Neural progenitor cell (in vitro differentiated cells): ENCODE measurements around the gene RNF220. TPM values are rescaled to one million over a fixed set of nuclear protein-coding genes. Genes with fewer than 3 reads are reported as not detected.
A peak's percentile ranks its signal among the peaks of the same experiment; 100 is the strongest.

Source experiments
- DNase-seq: peaks from one replicate; pipeline ENCODE4 v3.0.0-alpha.2; 2016; ENCODE audit warnings: low spot score
- H2AFZ ChIP-seq: fragments of 200-600 bp; sonication (generic); replicated peaks from 2 replicates; pipeline ENCODE4 v1.6.1; 2016; ENCODE audit warnings: antibody characterized with exemption
- H3F3A ChIP-seq: fragments of 200-600 bp; sonication (generic); 2 replicates; pipeline ENCODE4 v1.6.1; 2016; ENCODE audit warnings: antibody characterized with exemption, low read depth
- H3K27ac ChIP-seq: fragments of 200-600 bp; sonication (generic); 2 replicates; pipeline ENCODE4 v1.5.1; 2016; ENCODE audit warnings: mild to moderate bottlenecking
- H3K27me3 ChIP-seq: fragments of 200-600 bp; sonication (generic); 2 replicates; pipeline ENCODE4 v1.6.1; 2016; ENCODE audit warnings: mild to moderate bottlenecking, moderate library complexity
- H3K36me3 ChIP-seq: fragments of 200-600 bp; sonication (generic); 2 replicates; pipeline ENCODE4 v1.5.1; 2016
- H3K4me1 ChIP-seq: fragments of 200-600 bp; sonication (generic); 2 replicates; pipeline ENCODE4 v1.6.1; 2016; ENCODE audit warnings: mixed run types
- H3K4me2 ChIP-seq: fragments of 200-600 bp; sonication (generic); 2 replicates; pipeline ENCODE4 v1.6.1; 2016
- H3K4me3 ChIP-seq: fragments of 200-600 bp; sonication (generic); 2 replicates; pipeline ENCODE4 v1.5.1; 2016
- H3K79me2 ChIP-seq: fragments of 200-600 bp; sonication (generic); 2 replicates; pipeline ENCODE4 v1.6.1; 2016; ENCODE audit warnings: low read depth
- H3K9ac ChIP-seq: fragments of 200-600 bp; sonication (generic); 2 replicates; pipeline ENCODE4 v1.6.1; 2016
- H3K9me3 ChIP-seq: fragments of 200-600 bp; sonication (generic); 2 replicates; pipeline ENCODE4 v1.5.1; 2016; ENCODE audit warnings: low read depth
- H4K20me1 ChIP-seq: fragments of 200-600 bp; sonication (generic); 2 replicates; pipeline ENCODE4 v1.6.1; 2016; ENCODE audit warnings: low read depth
- H3K27ac Mint-ChIP-seq: 3 replicates; pipeline ENCODE4 v1.8.0; 2021; ENCODE audit warnings: mixed read lengths
- H3K27me3 Mint-ChIP-seq: 2 replicates; pipeline ENCODE4 v1.8.0; 2022; ENCODE audit warnings: low read depth, mild to moderate bottlenecking, inconsistent platforms, moderate library complexity, mixed read lengths; ENCODE audit not compliant: insufficient read depth
- H3K36me3 Mint-ChIP-seq: 3 replicates; pipeline ENCODE4 v1.8.0; 2021; ENCODE audit warnings: mixed read lengths
- H3K4me1 Mint-ChIP-seq: 3 replicates; pipeline ENCODE4 v1.8.0; 2021; ENCODE audit warnings: mixed read lengths
- H3K4me3 Mint-ChIP-seq: 3 replicates; pipeline ENCODE4 v1.8.0; 2021; ENCODE audit warnings: mild to moderate bottlenecking, moderate library complexity, mixed read lengths
- H3K9me3 Mint-ChIP-seq: 3 replicates; pipeline ENCODE4 v1.8.0; 2020; ENCODE audit warnings: mixed read lengths
- CTCF ChIP-seq: fragments of 200-600 bp; sonication (generic); IDR thresholded peaks from 2 replicates; pipeline ENCODE4 v1.5.1; 2017; ENCODE audit warnings: antibody characterized with exemption, mild to moderate bottlenecking
- EZH2 ChIP-seq: fragments of 200-600 bp; sonication (generic); IDR thresholded peaks from 2 replicates; pipeline ENCODE4 v1.6.1; 2017; ENCODE audit warnings: antibody characterized with exemption, mild to moderate bottlenecking, moderate library complexity
- EZH2phosphoT487 ChIP-seq: fragments of 200-600 bp; sonication (generic); IDR thresholded peaks from 2 replicates; pipeline ENCODE4 v1.6.1; 2017; ENCODE audit warnings: antibody characterized with exemption
- total RNA-seq: library from RNA; depleted of rRNA; stranded (reverse); fragments of >200 nt; gene quantifications from 2 replicates; pipeline ENCODE4 v1.2.3, GENCODE V29; 2015; ENCODE audit warnings: low replicate concordance

RNF220 gene
- total RNA-seq, 1 donor from 2014 or later = 93.8 TPM

- no peak for DNase-seq
- no peaks in the 10 kb centered on the region for H3K27me3 ChIP-seq
- peaks cover 35% of the 10 kb centered on the region for H3F3A ChIP-seq
- TF ChIP-seq CTCF = no peak
- TF ChIP-seq EZH2 = no peak
- no peak for TF ChIP-seq EZH2phosphoT487
- Mint-ChIP-seq H3K36me3 (peaks cover 32% of the 10 kb centered on the region), H3K4me1 (peaks cover 37% of the 10 kb centered on the region), H3K27ac (no peak overlapping the region), H3K27me3 (peaks cover 10% of the 10 kb centered on the region), H3K9me3 (no peaks in the 10 kb centered on the region), H3K4me3 (no peak overlapping the region)
- H3K4me2 ChIP-seq = no peak overlapping the region
- peaks cover 19% of the 10 kb centered on the region for H3K4me1 ChIP-seq
- H3K27ac ChIP-seq = no peak overlapping the region
- H3K9me3 ChIP-seq = no peaks in the 10 kb centered on the region
- no peak overlapping the region for H3K4me3 ChIP-seq
- H4K20me1 ChIP-seq = peaks cover 81% of the 10 kb centered on the region
- H3K36me3 ChIP-seq = no peaks in the 10 kb centered on the region
- no peaks in the 10 kb centered on the region for H3K79me2 ChIP-seq
- no peak overlapping the region for H2AFZ ChIP-seq
- no peak overlapping the region for H3K9ac ChIP-seq
Observed at GRCh38 chr1:44647896-44648295, 242.8 kb downstream of the RNF220 start.

DNA sequence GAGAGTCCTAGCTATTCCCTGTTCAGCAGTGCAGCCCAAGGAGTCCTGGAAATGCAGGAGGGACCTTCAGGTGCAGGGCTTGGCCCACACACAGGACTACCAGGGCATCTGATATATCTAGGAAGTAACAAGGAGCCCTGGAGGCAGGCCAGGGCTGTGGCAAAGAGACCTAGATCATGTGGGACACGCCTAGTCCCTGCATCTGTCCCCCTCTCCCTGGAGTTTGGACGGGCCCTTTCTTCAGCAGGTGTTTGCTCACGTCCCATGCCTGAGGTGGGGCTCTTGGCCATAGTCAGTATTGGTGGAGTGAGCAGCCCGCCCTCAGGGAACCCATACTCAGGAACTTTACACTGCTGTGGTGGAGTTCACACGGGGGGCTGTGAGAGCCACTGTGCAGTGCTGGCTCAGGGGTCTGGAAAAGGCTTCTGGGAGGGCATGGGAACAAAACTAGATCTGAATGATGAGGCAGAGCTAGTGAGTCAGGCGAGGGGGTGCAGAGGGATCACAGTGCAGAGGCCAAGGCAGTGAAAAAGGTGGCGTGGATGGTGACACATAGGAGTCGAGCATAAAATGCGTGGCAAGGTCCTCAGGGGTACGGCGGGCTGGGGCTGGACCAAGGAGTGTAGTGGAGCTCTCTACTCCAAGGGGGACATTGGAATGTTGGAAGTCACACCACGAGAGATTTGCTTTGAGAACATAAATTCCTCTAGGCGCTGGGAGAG, 243.6 kb downstream of the RNF220 start:
- H3K9ac ChIP-seq = no peak overlapping the region
- H3K36me3 ChIP-seq = no peaks in the 10 kb centered on the region
- H3K4me1 Mint-ChIP-seq = peaks cover 36% of the 10 kb centered on the region
- H3K27me3 ChIP-seq = no peaks in the 10 kb centered on the region
- no peak overlapping the region for H3K4me3 ChIP-seq
- no peak for TF ChIP-seq EZH2phosphoT487
- no peak for TF ChIP-seq EZH2
- TF ChIP-seq CTCF = no peak
- H3K9me3 Mint-ChIP-seq = no peaks in the 10 kb centered on the region
- H3K4me2 ChIP-seq = no peak overlapping the region
- no peaks in the 10 kb centered on the region for H3K79me2 ChIP-seq
- H3K4me3 Mint-ChIP-seq = peak overlapping the region; percentile 44
- H2AFZ ChIP-seq = no peak overlapping the region
- peaks cover 19% of the 10 kb centered on the region for H3K4me1 ChIP-seq
- no peak overlapping the region for H3K27ac ChIP-seq
- DNase-seq = no peak
- H3F3A ChIP-seq = peaks cover 35% of the 10 kb centered on the region
- H3K27ac Mint-ChIP-seq = peak overlapping the region; percentile 62
- peaks cover 14% of the 10 kb centered on the region for H3K27me3 Mint-ChIP-seq
- H3K36me3 Mint-ChIP-seq = peaks cover 27% of the 10 kb centered on the region
- peaks cover 73% of the 10 kb centered on the region for H4K20me1 ChIP-seq
- no peaks in the 10 kb centered on the region for H3K9me3 ChIP-seq

DNA sequence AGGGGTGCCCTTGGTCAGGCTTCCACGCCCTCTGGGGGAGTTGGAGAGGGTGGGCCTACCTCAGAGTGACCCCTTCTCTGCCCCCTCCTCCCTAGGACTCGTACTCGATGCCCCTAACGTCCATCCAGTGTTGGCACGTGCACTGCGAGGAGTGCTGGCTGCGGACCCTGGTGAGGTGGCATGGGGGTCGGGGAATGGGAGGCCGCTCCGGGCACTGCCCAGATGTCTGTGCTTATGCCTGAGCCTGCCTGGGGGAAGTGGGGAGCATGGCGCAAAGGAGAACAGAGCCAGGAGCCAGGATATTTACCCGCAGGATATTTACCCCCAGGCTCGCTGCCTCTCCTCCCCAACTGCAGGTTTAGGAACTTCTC, 244.7 kb downstream of the RNF220 start:
- Histone ChIP-seq H4K20me1 (peaks cover 63% of the 10 kb centered on the region), H2AFZ (no peak overlapping the region), H3K79me2 (no peaks in the 10 kb centered on the region), H3K9ac (no peak overlapping the region), H3K4me2 (peak overlapping the region; percentile 65), H3K4me3 (no peak overlapping the region), H3F3A (peaks cover 35% of the 10 kb centered on the region), H3K9me3 (no peaks in the 10 kb centered on the region), H3K36me3 (no peaks in the 10 kb centered on the region), H3K4me1 (peaks cover 19% of the 10 kb centered on the region), H3K27me3 (no peaks in the 10 kb centered on the region), H3K27ac (no peak overlapping the region)
- H3K9me3 Mint-ChIP-seq = no peaks in the 10 kb centered on the region
- peaks cover 18% of the 10 kb centered on the region for H3K36me3 Mint-ChIP-seq
- TF ChIP-seq EZH2 (no peak), CTCF (no peak), EZH2phosphoT487 (no peak)
- H3K4me1 Mint-ChIP-seq = peaks cover 36% of the 10 kb centered on the region
- H3K4me3 Mint-ChIP-seq = no peak overlapping the region
- DNase-seq = no peak
- peaks cover 8% of the 10 kb centered on the region for H3K27me3 Mint-ChIP-seq
- H3K27ac Mint-ChIP-seq = no peak overlapping the region
